ENCODE results near the gene ST7. TPM values are rescaled to one million over a fixed set of nuclear protein-coding genes. Genes with fewer than 3 reads are reported as not detected.
"Not testable (repeated sequence)": the region's sequence is repeated elsewhere in the genome, so short reads cannot be mapped to it uniquely, and the experiment has no call there.

The ST7 gene, protein sequence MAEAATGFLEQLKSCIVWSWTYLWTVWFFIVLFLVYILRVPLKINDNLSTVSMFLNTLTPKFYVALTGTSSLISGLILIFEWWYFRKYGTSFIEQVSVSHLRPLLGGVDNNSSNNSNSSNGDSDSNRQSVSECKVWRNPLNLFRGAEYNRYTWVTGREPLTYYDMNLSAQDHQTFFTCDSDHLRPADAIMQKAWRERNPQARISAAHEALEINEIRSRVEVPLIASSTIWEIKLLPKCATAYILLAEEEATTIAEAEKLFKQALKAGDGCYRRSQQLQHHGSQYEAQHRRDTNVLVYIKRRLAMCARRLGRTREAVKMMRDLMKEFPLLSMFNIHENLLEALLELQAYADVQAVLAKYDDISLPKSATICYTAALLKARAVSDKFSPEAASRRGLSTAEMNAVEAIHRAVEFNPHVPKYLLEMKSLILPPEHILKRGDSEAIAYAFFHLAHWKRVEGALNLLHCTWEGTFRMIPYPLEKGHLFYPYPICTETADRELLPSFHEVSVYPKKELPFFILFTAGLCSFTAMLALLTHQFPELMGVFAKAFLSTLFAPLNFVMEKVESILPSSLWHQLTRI
- total RNA-seq, result 31.4 TPM
- long read RNA-seq, transcript ST7-208 (15 exons, 2,110 nt), result minor isoform, 7 of 29 reads
- long read RNA-seq, transcript ST7-202 (16 exons, 2,142 nt), result major isoform, 8 of 29 reads
- long read RNA-seq, partial matches to known transcripts, result 9 of 29 reads
- long read RNA-seq, other reads (novel, unspliced or antisense), result 3 of 29 reads

DNA sequence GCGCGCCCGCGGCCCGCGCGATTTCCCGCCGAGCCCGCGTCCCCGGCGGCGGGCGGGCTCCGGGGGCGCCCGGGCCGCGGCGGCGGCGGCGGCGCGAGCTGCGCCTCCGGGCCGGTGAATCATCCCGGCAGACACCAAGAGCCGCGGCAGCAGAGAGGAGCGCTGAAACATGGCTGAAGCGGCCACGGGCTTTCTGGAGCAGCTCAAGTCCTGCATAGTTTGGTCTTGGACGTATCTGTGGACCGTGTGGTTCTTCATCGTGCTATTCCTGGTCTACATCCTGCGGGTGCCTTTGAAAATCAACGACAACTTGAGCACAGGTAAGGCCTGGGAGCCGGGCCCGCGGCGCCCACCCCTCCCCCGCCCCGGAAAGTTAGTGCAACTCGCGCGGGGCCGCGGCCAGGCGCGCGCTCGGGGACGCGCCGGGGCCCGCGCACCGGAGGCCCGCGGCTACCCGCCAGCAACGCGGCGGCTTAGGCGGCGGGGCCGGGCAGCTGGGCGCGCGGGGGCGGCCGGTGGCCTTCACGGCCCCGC lies at the start of gene ST7:
Gene ST7, plus strand, starts transcription at position 130 of the 534 bp plus-strand sequence. Its CDS starts 40 bp downstream, at position 170.
- ATAC-seq (peak; percentile 59), DNase-seq (peak; percentile 79)
- intact Hi-C loops (cut with micrococcal nuclease), result no loop called here

- intact Hi-C loops (cut with micrococcal nuclease), result no loop called here
- DNase-seq (no peak), ATAC-seq (no peak)
Observed at GRCh38 chr7:116906391-116906790, 46.9 kb upstream of the ST7 start.

GRCh38 chr7:116910383-116910782 lies 42.9 kb upstream of the ST7 start:
- ATAC-seq, result peak; percentile 56
- DNase-seq, result no peak
- intact Hi-C loops (cut with micrococcal nuclease), result no loop called here

DNA sequence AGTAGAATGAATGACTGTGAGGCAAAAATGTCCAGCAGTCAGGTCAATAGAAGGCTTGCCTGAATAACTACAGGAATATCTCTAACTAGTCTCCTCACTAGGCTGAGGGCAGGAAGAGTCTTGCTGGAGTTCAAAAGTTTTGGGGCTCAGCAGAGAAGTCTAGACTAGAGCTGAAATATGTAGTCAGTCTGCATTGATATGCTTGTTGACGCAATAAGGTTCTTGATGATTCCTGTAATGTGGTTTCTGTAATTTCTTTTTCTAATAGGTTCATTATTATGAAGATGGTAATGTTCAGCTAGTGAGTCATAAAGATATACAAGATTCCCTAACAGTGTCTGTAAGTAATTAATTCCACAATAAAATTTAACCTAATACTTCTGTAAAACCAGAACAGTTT lies 41.5 kb upstream of the ST7 start:
- DNase-seq, result no peak
- ATAC-seq, result peak; percentile 10
- intact Hi-C loops (cut with micrococcal nuclease), result no loop called here

GRCh38 chr7:116912269-116912909 lies 40.9 kb upstream of the ST7 start:
- peak; percentile 41 for ATAC-seq
- intact Hi-C loops (cut with micrococcal nuclease), result no loop called here
- DNase-seq, result no peak

DNA sequence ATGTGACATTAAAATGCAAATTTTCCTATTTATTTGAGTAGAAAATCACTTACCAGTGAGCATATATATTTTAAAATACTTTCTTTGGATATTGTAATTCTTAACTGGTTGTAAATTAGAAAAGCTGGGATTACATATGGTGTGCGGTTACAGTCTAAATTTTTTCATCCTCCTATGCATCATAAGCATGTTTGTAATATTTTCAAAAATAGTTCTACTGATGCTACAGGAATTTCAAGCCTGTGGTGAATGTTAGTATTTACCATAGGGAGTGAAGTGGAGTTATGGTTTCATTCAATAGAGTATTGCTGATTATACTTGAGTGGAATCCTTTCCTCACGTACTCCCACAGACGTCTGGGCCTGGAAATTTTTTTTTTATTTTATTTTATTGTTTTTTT lies 34.6 kb upstream of the ST7 start:
- no peak for ATAC-seq
- no peak for DNase-seq
- intact Hi-C loops (cut with micrococcal nuclease), result no loop called here

GRCh38 chr7:116920359-116920758 lies 32.9 kb upstream of the ST7 start:
- no peak for DNase-seq
- intact Hi-C loops (cut with micrococcal nuclease), result no loop called here
- no peak for ATAC-seq

DNA sequence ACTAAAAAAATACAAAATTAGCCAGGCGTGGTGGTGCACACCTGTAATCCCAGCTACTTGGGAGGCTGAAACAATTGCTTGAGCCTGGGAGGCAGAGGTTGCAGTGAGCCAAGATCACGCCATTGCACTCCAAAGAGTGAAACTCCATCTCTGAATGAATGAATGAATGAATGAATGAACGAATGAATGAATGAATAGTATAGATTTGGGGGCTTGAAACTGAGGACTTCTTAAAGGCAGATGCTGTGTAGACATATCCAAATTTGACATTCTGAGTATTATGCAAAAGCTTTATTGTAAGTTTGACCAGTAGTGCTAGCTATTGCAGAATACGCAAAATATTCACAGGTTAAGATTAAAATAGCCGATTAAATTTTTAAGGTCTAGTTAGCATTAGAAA lies 30.8 kb upstream of the ST7 start:
- ATAC-seq (no peak), DNase-seq (no peak)
- intact Hi-C loops (cut with micrococcal nuclease), result no loop called here

DNA sequence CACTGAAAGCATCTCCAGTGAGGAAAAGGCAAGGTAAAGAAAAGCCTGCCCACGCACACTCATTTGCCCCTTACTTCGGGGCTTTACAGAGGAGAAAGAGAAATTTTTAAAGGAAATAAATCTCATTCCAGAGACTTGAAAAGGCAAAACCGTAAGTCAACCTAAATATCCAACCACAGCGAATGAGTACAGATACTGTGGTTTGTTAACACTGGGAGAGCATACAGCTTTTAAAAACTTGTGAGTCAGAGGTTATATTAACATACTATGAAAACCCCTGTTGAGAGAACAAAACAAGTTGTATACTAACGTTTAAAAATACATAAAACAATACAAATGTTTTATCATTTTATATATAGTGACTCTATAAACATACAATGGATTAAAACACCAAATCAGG lies 28.6 kb upstream of the ST7 start:
- DNase-seq, result no peak
- intact Hi-C loops (cut with micrococcal nuclease), result no loop called here
- no peak for ATAC-seq

- ATAC-seq, result no peak
- intact Hi-C loops (cut with micrococcal nuclease), result no loop called here
- no peak for DNase-seq
Observed at GRCh38 chr7:116929021-116929420, 24.3 kb upstream of the ST7 start.

DNA sequence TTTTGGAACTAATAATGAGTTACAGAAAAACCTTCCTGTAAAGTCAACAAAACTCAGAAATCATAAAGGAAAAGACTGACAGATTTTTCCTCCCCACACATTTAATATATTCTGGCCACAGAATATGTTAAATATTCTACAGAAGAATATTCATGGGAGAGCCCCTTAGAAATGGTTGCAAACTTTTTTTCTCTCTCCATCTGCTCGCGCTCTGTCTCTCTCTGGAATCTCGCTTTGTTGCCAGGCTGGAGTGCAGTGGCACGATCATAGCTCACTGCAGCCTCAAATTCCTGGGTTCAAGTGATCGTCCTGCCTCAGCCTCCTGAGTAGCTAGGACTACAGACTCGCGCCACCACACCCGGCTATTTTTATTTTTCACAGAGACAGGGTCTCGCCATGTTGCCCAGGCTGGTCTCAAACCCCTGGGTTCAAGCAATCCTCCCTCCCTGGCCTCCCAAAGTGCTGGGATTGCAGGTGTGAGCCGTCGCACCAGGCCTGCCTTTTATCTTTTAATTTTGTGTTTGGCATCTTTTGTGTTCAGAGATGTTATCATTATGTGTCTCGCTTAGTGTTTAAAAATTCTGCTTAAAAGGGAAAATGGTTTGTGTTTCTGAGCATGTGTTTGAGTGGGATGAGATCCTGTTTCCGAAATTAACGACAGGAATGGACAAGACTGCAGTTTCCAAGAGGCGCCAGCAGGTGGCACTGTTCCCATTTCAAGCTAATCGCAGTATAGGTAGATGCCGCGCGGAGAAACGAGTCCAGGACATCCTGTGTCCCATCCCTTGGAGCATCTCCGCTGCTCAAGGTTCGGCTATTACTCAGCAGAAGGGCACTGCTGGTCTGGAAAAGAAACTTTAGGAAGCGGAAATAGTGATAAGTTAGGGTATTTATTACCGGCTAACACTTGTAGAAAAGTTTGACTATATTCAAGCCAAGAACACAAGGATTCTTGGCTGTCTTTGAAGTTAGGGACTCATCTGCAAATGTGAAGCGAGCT lies 23.1 kb upstream of the ST7 start:
- intact Hi-C loops (cut with micrococcal nuclease), result loop anchor here (5.0 kb wide), 2 partner anchors 57 to 187 kb away; no protein-coding TSS in a partner anchor
- ATAC-seq, result peak; percentile 90
- peak; percentile 87 for DNase-seq

DNA sequence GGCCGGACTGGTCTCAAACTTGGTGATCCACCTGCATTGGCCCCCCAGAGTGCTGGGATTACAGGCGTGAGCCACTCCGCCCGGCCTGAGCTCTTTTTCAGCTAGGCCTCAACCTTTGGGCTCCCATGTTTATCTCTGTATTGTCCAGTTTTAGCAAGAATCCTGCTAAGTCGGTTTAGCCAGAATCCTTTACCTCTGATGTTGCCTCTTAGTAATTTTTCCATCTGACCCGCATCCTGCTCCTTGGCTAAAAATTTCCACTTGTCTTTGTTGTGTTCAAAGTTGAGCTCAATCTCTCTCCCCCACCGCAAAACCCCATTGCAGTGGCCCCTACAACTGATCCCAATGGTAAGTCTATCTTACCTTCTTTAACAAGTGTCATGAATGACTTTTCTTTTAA lies 20.7 kb upstream of the ST7 start:
- intact Hi-C loops (cut with micrococcal nuclease), result loop anchor here (5.0 kb wide), 2 partner anchors 55 to 185 kb away; no protein-coding TSS in a partner anchor
- DNase-seq (no peak), ATAC-seq (no peak)

GRCh38 chr7:116933465-116933864 lies 19.8 kb upstream of the ST7 start:
- ATAC-seq, result no peak
- intact Hi-C loops (cut with micrococcal nuclease), result loop anchor here (5.0 kb wide), 2 partner anchors 54 to 184 kb away; no protein-coding TSS in a partner anchor

GRCh38 chr7:116934580-116934979 lies 18.7 kb upstream of the ST7 start:
- DNase-seq (no peak), ATAC-seq (no peak)
- intact Hi-C loops (cut with micrococcal nuclease), result loop anchor here (5.0 kb wide), 2 partner anchors 53 to 183 kb away; no protein-coding TSS in a partner anchor

More at GRCh38 chr7:116933465-116933864, 19.8 kb upstream of the ST7 start:
- no peak for DNase-seq

GRCh38 chr7:116936844-116937243 lies 16.5 kb upstream of the ST7 start:
- intact Hi-C loops (cut with micrococcal nuclease); ATAC-seq; DNase-seq: not testable (repeated sequence)

GRCh38 chr7:116938678-116939077 lies 14.6 kb upstream of the ST7 start:
- DNase-seq (no peak), ATAC-seq (no peak)
- intact Hi-C loops (cut with micrococcal nuclease), result no loop called here

DNA sequence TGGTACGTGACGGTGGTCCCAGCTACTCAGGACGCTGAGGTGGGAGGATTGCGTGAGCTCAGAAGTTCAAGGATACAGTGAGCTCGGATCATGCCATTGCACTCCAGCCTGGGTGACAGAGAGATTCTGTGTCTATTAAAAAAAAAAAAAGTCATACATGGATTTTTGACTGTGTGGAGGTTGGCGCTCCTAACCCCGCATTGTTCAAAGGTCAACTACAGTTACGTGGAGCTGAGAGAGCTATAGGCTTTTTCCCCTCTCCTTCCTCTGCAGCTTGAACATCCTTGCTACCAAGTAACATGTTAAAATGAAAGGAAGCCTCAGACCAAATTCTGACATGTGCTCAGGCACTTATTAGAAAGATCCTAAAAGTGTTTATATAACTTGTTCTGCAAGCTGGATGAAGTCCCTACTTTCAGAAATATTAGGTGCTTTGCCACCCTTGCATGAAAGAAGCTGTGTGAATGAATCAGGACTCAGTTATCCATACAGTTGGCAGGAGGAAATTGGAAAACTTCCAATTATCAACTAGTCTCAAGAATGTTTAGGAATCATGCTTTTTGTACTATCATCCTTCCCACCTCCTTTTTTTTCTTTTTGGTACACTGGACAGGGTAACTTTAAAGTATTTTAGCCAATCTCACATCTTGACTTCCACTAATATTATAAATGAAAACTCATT lies 12.5 kb upstream of the ST7 start:
- DNase-seq (no peak), ATAC-seq (no peak)
- intact Hi-C loops (cut with micrococcal nuclease), result no loop called here

DNA sequence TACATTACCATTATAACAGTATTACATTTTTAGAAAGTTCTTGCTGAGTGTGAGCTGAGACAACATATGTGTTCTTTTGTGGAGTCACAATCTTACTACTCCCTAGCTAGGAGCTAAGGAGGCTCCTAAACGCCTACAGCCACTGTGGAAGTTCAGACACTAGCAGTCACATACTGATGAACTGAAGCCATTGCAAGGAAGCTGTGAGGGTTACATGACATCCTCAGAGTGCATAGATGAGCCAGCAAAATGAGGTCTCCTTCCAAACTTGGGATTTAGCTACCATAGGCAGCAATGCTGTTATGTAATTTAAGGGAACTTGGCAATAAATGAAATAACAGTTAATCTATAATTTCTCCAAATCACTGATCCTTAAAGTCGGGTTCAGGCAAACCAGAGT lies 10.8 kb upstream of the ST7 start:
- no peak for ATAC-seq

More for the DNA sequence above, 10.8 kb upstream of the ST7 start:
- no peak for DNase-seq
- intact Hi-C loops (cut with micrococcal nuclease), result no loop called here
